IMR-90 (cell line): ENCODE measurements around the gene RANBP3. TPM values are rescaled to one million over a fixed set of nuclear protein-coding genes. Genes with fewer than 3 reads are reported as not detected.

Experiments
- ATAC-seq: fragments of 200-7000 bp; cut with Tn5 transposase; 2 replicates; pipeline ENCODE4 v1.9.1; 2020; ENCODE audit warnings: low read depth, mild to moderate bottlenecking, moderate library complexity
- BruUV-seq: library from RNA; stranded (reverse); fragments of 400-500 nt; replicated peaks from 2 replicates; lab custom pipeline; 2021; lab: Mats Ljungman, UMichigan
- CTCF ChIA-PET: fragments of 300-600 bp; formaldehyde crosslinking; extraction: SDS; loops from one replicate; lab custom pipeline; 2021; ENCODE audit warnings: antibody characterized with exemption; lab: Yijun Ruan, JAX
- POLR2A ChIA-PET: fragments of 300-600 bp; sonication (Branson Sonifier 250); formaldehyde crosslinking; loops from one replicate; lab custom pipeline; 2022; ENCODE audit warnings: antibody characterized with exemption; ENCODE audit not compliant: unreplicated experiment; lab: Charles Lee
- DNase-seq: peaks from one replicate; pipeline ENCODE4 v3.0.0; 2013
- H2AFZ ChIP-seq: replicated peaks from 2 replicates; pipeline ENCODE3; 2013; ENCODE audit warnings: low read length, mild to moderate bottlenecking; ENCODE audit not compliant: poor library complexity
- H2AK5ac ChIP-seq: 2 replicates; pipeline ENCODE4 v1.6.1; 2013; ENCODE audit warnings: low read depth, low read length, inconsistent platforms
- H2AK9ac ChIP-seq: replicated peaks from 2 replicates; pipeline ENCODE3; 2013; ENCODE audit warnings: mild to moderate bottlenecking, low read depth, low read length, moderate library complexity; ENCODE audit not compliant: poor library complexity
- H2BK120ac ChIP-seq: 2 replicates; pipeline ENCODE4 v1.6.1; 2013; ENCODE audit warnings: low read depth, low read length, inconsistent platforms
- H2BK15ac ChIP-seq: 3 replicates; pipeline ENCODE4 v1.6.1; 2013; ENCODE audit warnings: low read depth, low read length, inconsistent platforms
- H2BK20ac ChIP-seq: 2 replicates; pipeline ENCODE4 v1.6.1; 2013; ENCODE audit warnings: low read depth, mild to moderate bottlenecking, inconsistent platforms, low read length, moderate library complexity
- H2BK5ac ChIP-seq: 2 replicates; pipeline ENCODE4 v1.6.1; 2013; ENCODE audit warnings: mild to moderate bottlenecking, low read depth, low read length, inconsistent platforms; ENCODE audit not compliant: poor library complexity, severe bottlenecking
- H3K14ac ChIP-seq: replicated peaks from 2 replicates; pipeline ENCODE4 v1.6.1; 2013; ENCODE audit warnings: low read depth, low read length, inconsistent platforms
- H3K18ac ChIP-seq: 2 replicates; pipeline ENCODE4 v1.6.1; 2013; ENCODE audit warnings: low read depth, low read length, control low read depth
- H3K23ac ChIP-seq: 2 replicates; pipeline ENCODE4 v1.6.1; 2013; ENCODE audit warnings: low read depth, low read length, inconsistent platforms
- H3K27ac ChIP-seq: 2 replicates; pipeline ENCODE4 v1.5.1; 2013; ENCODE audit warnings: mild to moderate bottlenecking, control low read depth, low read length; ENCODE audit not compliant: insufficient read depth
- H3K27me3 ChIP-seq: 2 replicates; pipeline ENCODE4 v1.6.1; 2013; ENCODE audit warnings: low read length; ENCODE audit not compliant: control insufficient read depth, insufficient read depth
- H3K36me3 ChIP-seq: 2 replicates; pipeline ENCODE4 v1.6.1; 2013; ENCODE audit warnings: low read length, mixed read lengths; ENCODE audit not compliant: control insufficient read depth, insufficient read depth
- H3K4ac ChIP-seq: 2 replicates; pipeline ENCODE4 v1.6.1; 2013; ENCODE audit warnings: low read depth, low read length, inconsistent platforms
- H3K4me1 ChIP-seq: 2 replicates; pipeline ENCODE4 v1.6.1; 2013; ENCODE audit warnings: low read length, mixed read lengths; ENCODE audit not compliant: control insufficient read depth, insufficient read depth
- H3K4me2 ChIP-seq: 2 replicates; pipeline ENCODE4 v1.6.1; 2013; ENCODE audit warnings: low read depth, mild to moderate bottlenecking, control low read depth, low read length, moderate library complexity
- H3K4me3 ChIP-seq: 2 replicates; pipeline ENCODE4 v1.5.1; 2013; ENCODE audit warnings: low read depth, mild to moderate bottlenecking, control low read depth, low read length, moderate library complexity; ENCODE audit not compliant: insufficient read depth
- H3K56ac ChIP-seq: 2 replicates; pipeline ENCODE4 v1.6.1; 2013; ENCODE audit warnings: low read length, inconsistent platforms; ENCODE audit not compliant: insufficient read depth; ENCODE audit errors: extremely low read depth
- H3K79me1 ChIP-seq, 2 experiments: 2 replicates each; pipeline ENCODE4 v1.6.1; 2013; ENCODE audit warnings: low read length in 2 of 2, inconsistent platforms in 1 of 2, low read depth in 1 of 2
- H3K9ac ChIP-seq: 2 replicates; pipeline ENCODE4 v1.6.1; 2013; ENCODE audit warnings: low read depth, low read length, control low read depth
- H3K9me1 ChIP-seq: 2 replicates; pipeline ENCODE4 v1.6.1; 2013; ENCODE audit warnings: low read length, inconsistent platforms; ENCODE audit not compliant: insufficient read depth
- H3K9me3 ChIP-seq: 2 replicates; pipeline ENCODE4 v1.6.1; 2013; ENCODE audit warnings: low read length; ENCODE audit not compliant: control insufficient read depth, insufficient read depth
- H4K20me1 ChIP-seq: 2 replicates; pipeline ENCODE4 v1.6.1; 2013; ENCODE audit warnings: low read length, inconsistent platforms; ENCODE audit not compliant: insufficient read depth
- H4K5ac ChIP-seq: 2 replicates; pipeline ENCODE4 v1.6.1; 2013; ENCODE audit warnings: mild to moderate bottlenecking, low read depth, low read length, control low read depth
- H4K8ac ChIP-seq, 2 experiments: 2 replicates each; pipeline ENCODE4 v1.6.1; 2013; ENCODE audit warnings: low read depth in 2 of 2, low read length in 2 of 2, control low read depth in 1 of 2, inconsistent platforms in 1 of 2
- H4K91ac ChIP-seq: 2 replicates; pipeline ENCODE4 v1.6.1; 2013; ENCODE audit warnings: low read depth, low read length, inconsistent platforms; ENCODE audit not compliant: insufficient read depth
- MAZ ChIP-seq: IDR thresholded peaks from 2 replicates; pipeline ENCODE4 v1.6.1; 2012; ENCODE audit warnings: low read depth, mild to moderate bottlenecking, low read length, improper control_type of control experiment, moderate library complexity, borderline replicate concordance
- MXI1 ChIP-seq: IDR thresholded peaks from 2 replicates; pipeline ENCODE4 v1.6.1; 2012; ENCODE audit warnings: low read depth, mild to moderate bottlenecking, low read length, moderate library complexity, borderline replicate concordance
- RFX5 ChIP-seq: IDR thresholded peaks from 2 replicates; pipeline ENCODE4 v1.8.0; 2012; ENCODE audit warnings: low read depth, mild to moderate bottlenecking, low read length, moderate library complexity
- WGBS, 2 experiments: methylation state at CpG; one replicate each; pipeline versions ENCODE4 v1.1.5 to v1.1.7; 2013; ENCODE audit warnings: missing lambda C conversion rate in 2 of 2; ENCODE audit not compliant: insufficient read length in 1 of 2; ENCODE audit errors: extremely low coverage in 2 of 2; 5-methylcytosine and 5-hydroxymethylcytosine counted together
- dilution Hi-C: fragments of 300-500 bp; cut with HindIII; formaldehyde crosslinking; loops from one replicate; pipeline ENCODE4 v1.14.3; 2018; ENCODE audit warnings: low sequenced_read_pairs; ENCODE audit not compliant: unreplicated experiment
- in situ Hi-C: fragments of 300-500 bp; cut with MboI; formaldehyde crosslinking; loops from 3 replicates; pipeline ENCODE4 v1.14.3; 2019; ENCODE audit warnings: low sequenced_read_pairs, inconsistent platforms, mixed read lengths
- intact Hi-C: fragments of 100-400 bp; cut with micrococcal nuclease; formaldehyde crosslinking; loops from 2 replicates; pipeline ENCODE4 v1.10.0; 2022
- polyA plus RNA-seq, 3 experiments: library from polyadenylated mRNA; depleted of rRNA; stranded (reverse); fragments of >200 nt; gene quantifications; 2 replicates each; pipeline ENCODE4 v1.2.3, GENCODE V29; 2012; ENCODE audit warnings: low replicate concordance in 1 of 3
- total RNA-seq: library from RNA; depleted of rRNA; stranded (reverse); fragments of >200 nt; gene quantifications from 2 replicates; pipeline ENCODE4 v1.2.3, GENCODE V29; 2012

Gene RANBP3
- total and polyA plus RNA-seq, 2 of the 4 experiments (the other 2 are of a cell fraction) = 42.5 to 111 TPM

DNA sequence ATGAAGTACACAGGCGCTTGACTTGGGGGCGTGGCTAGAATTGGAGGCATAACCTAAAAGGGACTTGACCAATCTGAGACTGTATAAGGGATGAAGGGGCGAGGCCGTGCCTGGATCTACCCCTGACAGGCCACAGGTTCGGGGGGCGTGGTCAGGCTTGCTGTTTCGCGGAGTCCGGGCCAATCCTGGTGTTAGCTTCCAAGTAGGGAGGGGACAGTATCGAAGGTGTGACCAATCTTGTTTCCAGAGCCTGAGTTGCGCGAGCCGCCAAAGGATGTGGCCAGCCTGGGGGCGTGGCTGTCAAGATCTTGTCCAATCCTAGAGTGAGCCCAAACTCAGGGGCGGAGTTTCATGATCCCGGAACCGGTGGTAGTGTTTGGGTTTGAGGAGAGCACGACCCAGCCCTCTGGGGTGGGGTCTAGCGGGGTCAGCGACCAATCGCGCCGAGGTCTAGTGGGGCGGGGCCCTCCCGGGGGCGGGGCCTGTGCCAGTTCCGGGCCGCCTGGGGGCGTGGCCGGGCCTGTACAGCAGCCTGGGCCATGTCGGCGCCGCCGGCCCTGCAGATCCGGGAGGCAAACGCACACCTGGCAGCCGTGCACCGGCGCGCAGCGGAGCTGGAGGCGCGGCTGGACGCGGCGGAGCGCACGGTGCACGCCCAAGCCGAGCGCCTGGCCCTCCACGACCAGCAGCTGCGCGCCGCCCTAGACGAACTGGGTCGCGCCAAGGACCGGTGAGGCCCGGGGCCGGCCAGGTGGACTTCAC, 73.4 kb downstream of the RANBP3 start, which contains the start of gene VMAC:
Gene VMAC (plus strand): TSS at position 521 of the 762 bp plus-strand sequence. CDS start 19 bp downstream, at position 540.
- Histone ChIP-seq H3K14ac (peak within 1 kb of the TSS; percentile 73; the same call in 1 of the 2 replicates), H3K18ac (peak within 1 kb of the TSS; percentile 25; the same call in 1 of the 2 replicates), H3K23ac (peak within 1 kb of the TSS; percentile 88), H3K27me3 (no peaks in the 10 kb centered on the region), H2BK120ac (peak within 1 kb of the TSS; percentile 48; the same call in 1 of the 2 replicates), H2AFZ (peak within 1 kb of the TSS; percentile 99), H3K36me3 (peaks cover 10% of the 10 kb centered on the region; the same call in 1 of the 2 replicates), H3K9me3 (no peaks in the 10 kb centered on the region), H4K91ac (peak within 1 kb of the TSS; percentile 90), H3K79me1 (peaks cover 0 to 47% of the 10 kb centered on the region in 2 experiments; a peak in 3 of 4 replicates), H3K4me3 (peak within 1 kb of the TSS; percentile 91), H2AK5ac (peak within 1 kb of the TSS; percentile 79; the same call in 1 of the 2 replicates), H3K4ac (peak within 1 kb of the TSS; percentile 81), H4K8ac (peak within 1 kb of the TSS; percentile 88 to 91), H3K4me1 (peaks cover 4% of the 10 kb centered on the region), H2AK9ac (peak within 1 kb of the TSS; percentile 94), H2BK5ac (peak within 1 kb of the TSS; percentile 75), H3K4me2 (peak within 1 kb of the TSS; percentile 100), H2BK20ac (0 out of 2 replicates have a peak within 1 kb of the TSS, but pooled peaks have one; percentile 52), H3K27ac (peak within 1 kb of the TSS; percentile 70), H3K9me1 (peaks cover 4% of the 10 kb centered on the region; the same call in 1 of the 2 replicates), H3K56ac (peak within 1 kb of the TSS; percentile 53; the same call in 1 of the 2 replicates), H4K5ac (peak within 1 kb of the TSS; percentile 62), H2BK15ac (peak within 1 kb of the TSS; percentile 77; the same call in 1 of the 3 replicates), H4K20me1 (peaks cover 17% of the 10 kb centered on the region), H3K9ac (peak within 1 kb of the TSS; percentile 77)
- ATAC-seq (peak; percentile 81), DNase-seq (peak; percentile 100)
- ChIA-PET CTCF (interaction anchor here (0.6 to 3.4 kb wide), 2 partner anchors 100 to 139 kb away, joined by 3 to 18 read pairs; no protein-coding TSS in a partner anchor), POLR2A (interaction anchor here (0.6 to 1.5 kb wide), 2 partner anchors 14 to 35 kb away, joined by 5 read pairs; no protein-coding TSS in a partner anchor)
- intact Hi-C loops = loop anchor here (2.0 kb wide), 1 partner anchor 30 kb away; no protein-coding TSS in a partner anchor
- dilution Hi-C loops = no loop called here
- no peak for TF ChIP-seq RFX5
- TF ChIP-seq MAZ = peak; percentile 68; the same call in 1 of the 2 replicates
- TF ChIP-seq MXI1 = peak; percentile 76; the same call in 1 of the 2 replicates
- WGBS, 2 experiments = 0% methylated on average over 41 of the region's 61 CpGs; no CpG with 5 or more reads in 1 of the 2 experiments
- in situ Hi-C loops = no loop called here
- no TSS peak for BruUV-seq
